Fibroblast of mammary gland (primary cell): ENCODE measurements around the gene TAS1R1.

Experiments
- DNase-seq: peaks from one replicate; pipeline ENCODE4 v3.0.0-alpha.2; 2010; ENCODE audit warnings: low read depth
- H3K4me3 ChIP-seq: 2 replicates; pipeline ENCODE4 v1.5.1; 2011; ENCODE audit warnings: low read depth, mild to moderate bottlenecking, low read length, moderate library complexity; ENCODE audit not compliant: control insufficient read depth
- TF ChIP-seq, protein P1 (sequence below): conservative IDR thresholded peaks from 2 replicates; pipeline ENCODE4 v1.5.1; 2011; ENCODE audit warnings: low read depth, low read length, inconsistent platforms; ENCODE audit not compliant: control insufficient read depth, insufficient read depth

The TAS1R1 gene

DNA sequence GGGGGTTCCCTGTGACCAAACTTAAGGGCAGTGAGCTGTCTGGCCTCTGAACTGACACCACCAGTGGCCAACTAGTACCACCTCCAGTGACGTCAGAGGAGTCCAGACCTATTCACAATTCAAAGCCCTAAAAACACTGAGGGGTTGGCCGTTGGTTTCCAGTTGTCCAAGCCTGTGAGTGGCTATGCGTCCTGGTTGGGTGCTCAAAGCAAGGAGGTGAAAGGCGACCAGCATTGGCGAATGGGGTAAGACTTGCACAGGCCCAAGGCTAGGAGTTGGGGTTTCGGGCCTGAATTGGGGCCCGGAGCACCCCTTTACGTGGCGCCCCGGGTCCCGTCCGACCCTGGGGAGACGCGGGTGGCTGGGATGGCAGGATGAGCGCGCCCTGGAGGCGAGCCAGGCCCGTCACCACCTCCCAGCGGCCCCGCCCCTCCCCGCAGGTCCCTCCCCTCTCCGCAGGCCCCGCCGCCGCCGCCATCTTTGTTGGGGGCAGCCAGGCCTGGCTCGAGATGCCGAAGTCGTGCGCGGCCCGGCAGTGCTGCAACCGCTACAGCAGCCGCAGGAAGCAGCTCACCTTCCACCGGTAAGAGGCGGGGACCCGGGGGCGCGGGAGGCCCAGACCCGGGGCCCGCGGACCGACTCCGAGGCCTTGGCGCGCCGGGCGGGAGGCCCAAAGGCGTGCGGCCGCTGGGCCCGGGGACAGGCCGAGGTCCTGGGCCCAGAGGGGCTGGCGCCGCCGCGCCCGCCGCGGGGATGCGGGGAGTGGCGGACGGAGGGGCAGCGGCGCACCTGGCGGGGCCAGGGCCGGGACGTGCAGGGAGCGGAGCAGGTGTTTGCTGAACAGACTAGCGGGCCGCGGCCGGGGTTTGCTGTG, 69.8 kb downstream of the TAS1R1 start, which contains the start of gene THAP3:
Gene THAP3, plus strand, starts transcription at position 159 of the 874 bp plus-strand sequence. Its CDS starts 351 bp downstream, at position 510.
- TF ChIP-seq, protein P1, sequence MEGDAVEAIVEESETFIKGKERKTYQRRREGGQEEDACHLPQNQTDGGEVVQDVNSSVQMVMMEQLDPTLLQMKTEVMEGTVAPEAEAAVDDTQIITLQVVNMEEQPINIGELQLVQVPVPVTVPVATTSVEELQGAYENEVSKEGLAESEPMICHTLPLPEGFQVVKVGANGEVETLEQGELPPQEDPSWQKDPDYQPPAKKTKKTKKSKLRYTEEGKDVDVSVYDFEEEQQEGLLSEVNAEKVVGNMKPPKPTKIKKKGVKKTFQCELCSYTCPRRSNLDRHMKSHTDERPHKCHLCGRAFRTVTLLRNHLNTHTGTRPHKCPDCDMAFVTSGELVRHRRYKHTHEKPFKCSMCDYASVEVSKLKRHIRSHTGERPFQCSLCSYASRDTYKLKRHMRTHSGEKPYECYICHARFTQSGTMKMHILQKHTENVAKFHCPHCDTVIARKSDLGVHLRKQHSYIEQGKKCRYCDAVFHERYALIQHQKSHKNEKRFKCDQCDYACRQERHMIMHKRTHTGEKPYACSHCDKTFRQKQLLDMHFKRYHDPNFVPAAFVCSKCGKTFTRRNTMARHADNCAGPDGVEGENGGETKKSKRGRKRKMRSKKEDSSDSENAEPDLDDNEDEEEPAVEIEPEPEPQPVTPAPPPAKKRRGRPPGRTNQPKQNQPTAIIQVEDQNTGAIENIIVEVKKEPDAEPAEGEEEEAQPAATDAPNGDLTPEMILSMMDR: no peak
- peak within 1 kb of the TSS; percentile 71 for H3K4me3 ChIP-seq
- peak; percentile 97 for DNase-seq

DNA sequence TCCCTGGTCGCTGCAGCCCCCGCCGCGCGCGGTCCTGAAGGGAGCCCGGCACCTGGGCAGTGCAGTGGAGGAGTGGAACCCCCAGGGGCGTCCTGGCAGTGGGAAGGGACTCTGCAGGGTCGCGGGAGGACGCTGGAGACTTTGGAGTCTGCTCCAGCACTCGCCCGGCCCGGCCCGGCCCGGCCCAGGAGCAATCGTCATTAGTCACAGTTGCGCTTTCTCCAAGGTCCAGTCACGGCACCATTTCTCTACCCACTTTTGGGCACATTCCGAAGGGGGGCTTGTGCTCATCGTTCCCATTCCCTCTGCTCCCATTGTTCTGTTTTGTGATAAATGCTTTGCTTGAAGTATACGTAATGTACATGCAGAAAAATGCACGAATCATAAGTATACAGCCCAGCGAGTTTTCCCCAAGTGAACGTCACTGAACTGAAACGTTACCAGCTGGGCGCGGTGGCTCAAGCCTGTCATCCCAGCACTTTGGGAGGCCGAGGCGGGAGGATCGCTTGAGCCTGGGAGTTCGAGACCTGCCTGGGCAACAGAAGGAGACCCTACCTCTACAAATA, 70.6 kb downstream of the TAS1R1 start:
- peak overlapping the region; percentile 71 for H3K4me3 ChIP-seq
- peak; percentile 76 for DNase-seq
- TF ChIP-seq, protein P1: no peak

DNA sequence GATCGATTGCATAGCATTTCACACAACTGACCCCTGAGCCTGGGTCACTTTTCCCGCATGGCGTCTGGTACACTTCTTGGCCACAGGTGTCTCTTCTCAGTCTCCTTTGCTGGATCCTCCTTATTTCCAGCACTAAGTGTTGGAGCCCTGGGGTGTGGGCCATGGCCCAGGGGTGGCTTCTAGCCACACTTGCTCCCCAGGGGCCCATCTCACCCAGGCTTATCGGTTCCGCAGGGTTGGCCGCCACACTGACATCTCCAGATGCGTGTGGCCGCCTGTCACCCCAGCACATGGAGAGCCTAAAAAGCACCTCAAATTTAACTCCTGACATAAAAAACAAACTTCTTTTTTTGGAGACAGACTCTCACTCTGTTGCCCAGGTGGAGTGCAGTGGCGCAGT, 71.9 kb downstream of the TAS1R1 start:
- TF ChIP-seq, protein P1: no peak
- H3K4me3 ChIP-seq: no peak overlapping the region
- DNase-seq: no peak

DNA sequence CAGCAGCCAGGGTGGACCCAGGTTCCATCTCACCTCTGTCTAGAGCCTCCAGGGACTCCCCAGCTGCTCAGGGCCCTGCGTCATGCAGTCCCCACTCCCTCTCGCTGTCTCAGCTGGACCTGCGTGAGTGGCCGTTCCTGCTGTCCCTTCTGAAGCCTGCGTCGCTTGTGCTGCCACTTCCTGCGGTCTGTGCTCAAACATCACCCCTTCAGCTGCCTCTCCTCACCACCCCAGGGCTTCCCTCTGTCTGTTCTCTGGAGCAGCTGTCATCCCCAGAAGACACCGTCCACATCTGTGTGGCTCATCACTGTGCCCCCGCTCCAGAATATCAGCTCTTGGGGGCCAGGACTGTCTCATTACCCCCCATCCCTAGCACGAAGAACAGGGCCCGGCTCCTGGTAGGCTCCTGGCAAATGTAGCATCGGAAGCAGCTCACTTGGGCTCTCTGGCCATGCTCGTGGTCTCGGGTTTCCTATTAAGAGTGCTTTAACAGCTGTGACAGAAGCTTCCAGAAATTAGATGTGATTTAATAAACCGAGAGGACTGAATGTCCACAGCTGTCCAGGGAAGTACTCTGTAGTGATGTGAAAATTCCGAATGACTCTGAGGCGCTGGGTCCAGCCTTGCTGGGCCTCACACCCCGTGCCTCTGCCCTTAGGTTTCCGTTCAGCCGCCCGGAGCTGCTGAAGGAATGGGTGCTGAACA, 72.9 kb downstream of the TAS1R1 start:
- TF ChIP-seq, protein P1: no peak
- DNase-seq: no peak
- H3K4me3 ChIP-seq: no peak overlapping the region

DNA sequence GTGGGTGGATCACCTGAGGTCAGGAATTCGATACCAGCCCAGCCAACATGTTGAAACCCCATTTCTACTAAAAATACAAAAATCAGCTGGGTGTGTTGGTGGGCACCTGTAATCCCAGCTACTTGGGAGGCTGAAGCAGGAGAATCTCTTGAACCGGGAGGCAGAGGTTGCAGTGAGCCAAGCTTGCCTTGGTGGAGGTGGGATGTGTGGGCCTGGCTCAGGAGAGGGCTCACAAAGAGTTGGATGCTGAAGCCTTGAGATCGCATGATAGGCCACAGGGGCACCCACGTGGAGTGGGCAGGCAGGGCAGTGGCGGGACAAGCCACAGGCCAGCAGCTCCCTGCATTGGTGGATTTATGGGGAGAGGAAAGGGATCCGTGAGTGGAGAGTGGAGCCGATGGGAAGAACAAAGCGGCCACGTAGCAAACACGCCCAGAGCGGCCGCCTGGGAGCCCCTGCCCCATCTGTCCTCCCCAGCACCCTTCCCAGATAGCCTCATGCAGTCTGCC, 73.9 kb downstream of the TAS1R1 start:
- no peak for DNase-seq
- TF ChIP-seq, protein P1: no peak
- H3K4me3 ChIP-seq: no peak overlapping the region
